ENCODE data around the gene MCM3AP. TPM values are rescaled to one million over a fixed set of nuclear protein-coding genes. Genes with fewer than 3 reads are reported as not detected.
A peak's percentile ranks its signal among the peaks of the same experiment; 100 is the strongest.

MCM3AP gene
- total RNA-seq, 2 donors from 2014 or later, result 84.3 to 101 TPM

- H3K9me3 ChIP-seq, result no peaks in the 10 kb centered on the region
- DNase-seq (ENCODE audit: low spot score) (peak; percentile 48), ATAC-seq (ENCODE audit: insufficient number of reproducible peaks, low FRiP score, low read depth) (peak; percentile 61)
- peaks cover 46% of the 10 kb centered on the region in 2 donors for H3K4me1 ChIP-seq (ENCODE audit: control insufficient read depth in 1 of 2, low read depth in 2 of 2)
- peak within 1 kb of the TSS; percentile 89 to 93 for H3K27ac ChIP-seq
- H3K4me3 ChIP-seq, result peak within 1 kb of the TSS; percentile 93
- H3K27me3 ChIP-seq (replicated peaks; ENCODE audit: insufficient read depth), result no peaks in the 10 kb centered on the region
- peak; percentile 44 for TF ChIP-seq CTCF (IDR thresholded peaks at IDR 0.05)
- H3K36me3 ChIP-seq, result peaks cover 4% of the 10 kb centered on the region
Observed at GRCh38 chr21:46285761-46286647, 593 bp upstream of the MCM3AP start, which contains the start of gene YBEY. Gene YBEY, plus strand, starts transcription at chr21:46286342. Its CDS starts 572 bp downstream, at chr21:46286914.

- peak overlapping the region; percentile 93 for H3K4me3 ChIP-seq
- H3K36me3 ChIP-seq, result peaks cover 10% of the 10 kb centered on the region
- no peaks in the 10 kb centered on the region for H3K9me3 ChIP-seq
- TF ChIP-seq CTCF (IDR thresholded peaks at IDR 0.05), result no peak
- DNase-seq (ENCODE audit: low spot score) (no peak), ATAC-seq (ENCODE audit: insufficient number of reproducible peaks, low FRiP score, low read depth) (no peak)
- H3K4me1 ChIP-seq (ENCODE audit: control insufficient read depth in 1 of 2, low read depth in 2 of 2), result peaks cover 46% of the 10 kb centered on the region in 2 donors
- H3K27ac ChIP-seq, result no peak overlapping the region
- H3K27me3 ChIP-seq (replicated peaks; ENCODE audit: insufficient read depth), result no peaks in the 10 kb centered on the region
Observed at GRCh38 chr21:46284733-46285132, 678 bp downstream of the MCM3AP start.

GRCh38 chr21:46284077-46284644 is 1.2 kb downstream of the MCM3AP start:
- Histone ChIP-seq H3K36me3 (peaks cover 16% of the 10 kb centered on the region), H3K27me3 (replicated peaks; ENCODE audit: insufficient read depth) (no peaks in the 10 kb centered on the region), H3K4me1 (ENCODE audit: control insufficient read depth in 1 of 2, low read depth in 2 of 2) (peaks cover 46% of the 10 kb centered on the region in 2 donors), H3K4me3 (peak overlapping the region; percentile 93), H3K27ac (no peak overlapping the region), H3K9me3 (no peaks in the 10 kb centered on the region)
- DNase-seq (ENCODE audit: low spot score) (no peak), ATAC-seq (ENCODE audit: insufficient number of reproducible peaks, low FRiP score, low read depth) (no peak)
- no peak for TF ChIP-seq CTCF (IDR thresholded peaks at IDR 0.05)

- Histone ChIP-seq H3K27me3 (replicated peaks; ENCODE audit: insufficient read depth) (no peaks in the 10 kb centered on the region), H3K4me3 (no peak overlapping the region), H3K27ac (no peak overlapping the region), H3K36me3 (peaks cover 84% of the 10 kb centered on the region), H3K9me3 (no peaks in the 10 kb centered on the region), H3K4me1 (ENCODE audit: control insufficient read depth in 1 of 2, low read depth in 2 of 2) (no peaks in the 10 kb centered on the region)
- no peak for TF ChIP-seq CTCF (IDR thresholded peaks at IDR 0.05)
- DNase-seq (ENCODE audit: low spot score) (no peak), ATAC-seq (ENCODE audit: insufficient number of reproducible peaks, low FRiP score, low read depth) (no peak)
Observed at GRCh38 chr21:46274797-46275390, 10.5 kb downstream of the MCM3AP start.

- ATAC-seq (ENCODE audit: insufficient number of reproducible peaks, low FRiP score, low read depth), result no peak
- Histone ChIP-seq H3K9me3 (no peaks in the 10 kb centered on the region), H3K4me1 (ENCODE audit: control insufficient read depth in 1 of 2, low read depth in 2 of 2) (no peaks in the 10 kb centered on the region), H3K36me3 (peaks cover 81% of the 10 kb centered on the region), H3K4me3 (no peak overlapping the region), H3K27me3 (replicated peaks; ENCODE audit: insufficient read depth) (no peaks in the 10 kb centered on the region), H3K27ac (no peak overlapping the region)
- TF ChIP-seq CTCF (IDR thresholded peaks at IDR 0.05), result no peak
- no peak for DNase-seq (ENCODE audit: low spot score)
Observed at GRCh38 chr21:46273341-46273740, 12.1 kb downstream of the MCM3AP start.
